ENCODE results near the gene DLG2. TPM values are rescaled to one million over a fixed set of nuclear protein-coding genes. Genes with fewer than 3 reads are reported as not detected.

DLG2 gene
- total and polyA plus RNA-seq, 9 donors = 2.5 to 20.7 (median 12.0) TPM

DNA sequence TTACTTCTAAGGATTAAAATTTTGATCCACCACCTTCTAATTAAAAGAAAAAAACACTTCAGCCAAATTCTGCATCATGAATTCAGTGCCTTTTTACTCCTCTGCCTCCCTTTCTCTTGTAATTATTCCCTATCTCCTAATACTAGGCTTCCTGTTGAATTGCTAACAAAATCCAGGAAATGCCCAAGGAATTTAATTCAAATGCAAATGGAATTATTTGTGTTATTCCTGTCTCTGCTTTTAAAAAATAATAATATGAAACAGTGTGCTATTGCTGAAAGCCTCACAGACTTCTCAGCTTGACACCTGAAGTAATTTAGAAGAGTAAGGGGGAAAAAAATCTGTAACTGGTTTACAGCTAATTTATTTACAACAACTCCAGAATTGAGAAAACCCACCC lies 85.5 kb downstream of the DLG2 start:
- intact Hi-C loops (cut with DNase I) = no loop called here
- no peaks in the 10 kb centered on the region for H3K27me3 ChIP-seq
- DNase-seq = no peak
- TF ChIP-seq EP300 (IDR thresholded peaks at IDR 0.05) (no peak), POLR2A (IDR thresholded peaks at IDR 0.05) (no peak)
- TF ChIP-seq, protein P1, sequence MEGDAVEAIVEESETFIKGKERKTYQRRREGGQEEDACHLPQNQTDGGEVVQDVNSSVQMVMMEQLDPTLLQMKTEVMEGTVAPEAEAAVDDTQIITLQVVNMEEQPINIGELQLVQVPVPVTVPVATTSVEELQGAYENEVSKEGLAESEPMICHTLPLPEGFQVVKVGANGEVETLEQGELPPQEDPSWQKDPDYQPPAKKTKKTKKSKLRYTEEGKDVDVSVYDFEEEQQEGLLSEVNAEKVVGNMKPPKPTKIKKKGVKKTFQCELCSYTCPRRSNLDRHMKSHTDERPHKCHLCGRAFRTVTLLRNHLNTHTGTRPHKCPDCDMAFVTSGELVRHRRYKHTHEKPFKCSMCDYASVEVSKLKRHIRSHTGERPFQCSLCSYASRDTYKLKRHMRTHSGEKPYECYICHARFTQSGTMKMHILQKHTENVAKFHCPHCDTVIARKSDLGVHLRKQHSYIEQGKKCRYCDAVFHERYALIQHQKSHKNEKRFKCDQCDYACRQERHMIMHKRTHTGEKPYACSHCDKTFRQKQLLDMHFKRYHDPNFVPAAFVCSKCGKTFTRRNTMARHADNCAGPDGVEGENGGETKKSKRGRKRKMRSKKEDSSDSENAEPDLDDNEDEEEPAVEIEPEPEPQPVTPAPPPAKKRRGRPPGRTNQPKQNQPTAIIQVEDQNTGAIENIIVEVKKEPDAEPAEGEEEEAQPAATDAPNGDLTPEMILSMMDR (IDR thresholded peaks at IDR 0.05) = no peak
- H3K9me3 ChIP-seq = no peaks in the 10 kb centered on the region
- H3K27ac ChIP-seq = no peak overlapping the region
- H3K36me3 ChIP-seq = no peaks in the 10 kb centered on the region
- peaks cover 6% of the 10 kb centered on the region for H3K4me1 ChIP-seq (ENCODE audit: insufficient read depth)
- H3K4me3 ChIP-seq = no peak overlapping the region

DNA sequence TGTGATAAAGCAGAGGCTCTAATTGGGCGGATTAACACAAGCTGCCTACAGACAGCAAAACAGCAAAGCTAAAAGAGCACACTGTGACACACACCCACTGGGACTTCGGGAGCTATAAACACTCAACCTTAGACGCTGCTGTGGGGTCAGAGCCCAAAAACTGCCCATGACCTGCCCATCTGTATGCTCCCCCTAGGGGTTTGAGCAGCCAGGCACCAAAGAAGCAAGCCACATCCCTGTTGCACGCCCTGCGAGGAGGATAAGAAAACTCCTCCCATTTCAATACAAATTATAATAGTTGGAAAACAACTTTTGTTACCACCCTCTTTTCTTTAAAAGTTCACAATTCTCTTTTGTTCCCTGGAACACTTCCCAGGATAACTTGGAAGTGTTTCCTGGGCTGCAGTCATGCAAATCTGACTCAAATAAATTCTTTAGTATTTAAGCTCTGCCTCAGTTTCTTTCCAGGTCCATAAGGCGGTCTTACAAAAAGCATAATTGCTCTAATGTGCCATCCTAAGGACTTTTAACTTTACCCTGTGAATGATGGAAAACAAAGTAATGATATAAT lies 86.4 kb downstream of the DLG2 start:
- Histone ChIP-seq H3K36me3 (no peaks in the 10 kb centered on the region), H3K9me3 (no peaks in the 10 kb centered on the region), H3K27ac (no peak overlapping the region), H3K4me1 (ENCODE audit: insufficient read depth) (peaks cover 6% of the 10 kb centered on the region), H3K4me3 (no peak overlapping the region), H3K27me3 (no peaks in the 10 kb centered on the region)
- TF ChIP-seq EP300 (IDR thresholded peaks at IDR 0.05) = no peak
- TF ChIP-seq, protein P1 (IDR thresholded peaks at IDR 0.05) = peak in 1 of 3 donors; percentile 9
- no peak for TF ChIP-seq POLR2A (IDR thresholded peaks at IDR 0.05)
- peak in 3 of 5 donors; percentile 35 to 43 (median 42) for DNase-seq
- WGBS, 3 donors = 22 to 33% (median 27%) methylated on average over 6 of the region's 6 CpGs
- intact Hi-C loops (cut with DNase I) = no loop called here

DNA sequence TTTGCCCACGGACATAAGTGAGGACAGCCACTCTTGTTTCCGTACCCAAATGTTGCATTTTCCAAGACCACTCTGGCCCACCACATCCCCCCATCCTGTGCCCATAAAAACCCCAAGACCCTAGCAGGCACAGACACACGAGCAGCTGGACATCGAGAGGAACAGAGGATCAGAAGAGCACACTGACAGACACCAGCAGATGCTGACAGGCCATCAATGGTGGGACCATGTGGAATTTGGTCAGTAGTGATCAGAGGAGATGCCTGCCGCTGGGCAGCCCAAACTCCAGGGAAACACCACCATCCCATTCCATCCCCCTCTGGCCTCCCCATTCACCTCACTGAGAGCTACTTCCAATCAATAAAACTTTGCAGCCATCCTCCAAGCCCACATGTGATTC lies 87.0 kb downstream of the DLG2 start:
- 90 to 93% (median 93%) methylated on average over 5 of the region's 5 CpGs for WGBS, 3 donors

DNA sequence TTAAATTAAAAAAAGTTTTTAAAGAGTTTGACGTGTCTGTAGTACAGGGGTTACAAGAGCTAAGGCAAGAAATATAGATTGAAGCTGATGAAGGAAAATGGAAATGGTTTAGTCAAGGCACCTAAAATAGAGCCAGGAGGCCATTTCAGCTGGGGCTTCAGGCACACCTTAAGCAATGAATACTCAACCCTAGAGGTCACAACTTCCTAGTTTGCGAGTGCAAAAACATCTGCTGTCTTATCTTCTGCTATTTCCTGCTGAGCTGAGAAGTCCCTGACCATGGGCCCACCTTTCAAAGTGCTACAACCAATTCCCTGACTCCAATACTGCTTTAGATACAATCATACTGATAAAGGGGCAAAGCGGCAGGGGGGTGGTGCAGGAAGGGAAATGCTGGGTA lies 87.4 kb downstream of the DLG2 start:
- Histone ChIP-seq H3K9me3 (no peaks in the 10 kb centered on the region), H3K4me3 (no peak overlapping the region), H3K36me3 (no peaks in the 10 kb centered on the region), H3K27me3 (no peaks in the 10 kb centered on the region), H3K4me1 (ENCODE audit: insufficient read depth) (peaks cover 6% of the 10 kb centered on the region), H3K27ac (no peak overlapping the region)
- DNase-seq = no peak
- intact Hi-C loops (cut with DNase I) = no loop called here
- 74 to 93% (median 78%) methylated on average over 3 of the region's 3 CpGs for WGBS, 3 donors
- TF ChIP-seq EP300 (IDR thresholded peaks at IDR 0.05) (no peak), POLR2A (IDR thresholded peaks at IDR 0.05) (no peak)
- TF ChIP-seq, protein P1 (IDR thresholded peaks at IDR 0.05) = no peak

More for the DNA sequence above, 87.0 kb downstream of the DLG2 start:
- Histone ChIP-seq H3K27me3 (no peaks in the 10 kb centered on the region), H3K27ac (no peak overlapping the region), H3K9me3 (no peaks in the 10 kb centered on the region), H3K4me1 (ENCODE audit: insufficient read depth) (peaks cover 6% of the 10 kb centered on the region), H3K4me3 (no peak overlapping the region), H3K36me3 (no peaks in the 10 kb centered on the region)
- intact Hi-C loops (cut with DNase I) = no loop called here
- TF ChIP-seq POLR2A (IDR thresholded peaks at IDR 0.05) (no peak), EP300 (IDR thresholded peaks at IDR 0.05) (no peak)
- TF ChIP-seq, protein P1 (IDR thresholded peaks at IDR 0.05) = no peak
- no peak for DNase-seq

Data from ovary (tissue), 9 donors.